ENCODE data around the gene GRWD1. TPM values are rescaled to one million over a fixed set of nuclear protein-coding genes. Genes with fewer than 3 reads are reported as not detected.

Gene GRWD1
- total and polyA plus RNA-seq, 2 of the 4 experiments (the other 2 are of a cell fraction): 22.0 to 22.5 TPM

DNA sequence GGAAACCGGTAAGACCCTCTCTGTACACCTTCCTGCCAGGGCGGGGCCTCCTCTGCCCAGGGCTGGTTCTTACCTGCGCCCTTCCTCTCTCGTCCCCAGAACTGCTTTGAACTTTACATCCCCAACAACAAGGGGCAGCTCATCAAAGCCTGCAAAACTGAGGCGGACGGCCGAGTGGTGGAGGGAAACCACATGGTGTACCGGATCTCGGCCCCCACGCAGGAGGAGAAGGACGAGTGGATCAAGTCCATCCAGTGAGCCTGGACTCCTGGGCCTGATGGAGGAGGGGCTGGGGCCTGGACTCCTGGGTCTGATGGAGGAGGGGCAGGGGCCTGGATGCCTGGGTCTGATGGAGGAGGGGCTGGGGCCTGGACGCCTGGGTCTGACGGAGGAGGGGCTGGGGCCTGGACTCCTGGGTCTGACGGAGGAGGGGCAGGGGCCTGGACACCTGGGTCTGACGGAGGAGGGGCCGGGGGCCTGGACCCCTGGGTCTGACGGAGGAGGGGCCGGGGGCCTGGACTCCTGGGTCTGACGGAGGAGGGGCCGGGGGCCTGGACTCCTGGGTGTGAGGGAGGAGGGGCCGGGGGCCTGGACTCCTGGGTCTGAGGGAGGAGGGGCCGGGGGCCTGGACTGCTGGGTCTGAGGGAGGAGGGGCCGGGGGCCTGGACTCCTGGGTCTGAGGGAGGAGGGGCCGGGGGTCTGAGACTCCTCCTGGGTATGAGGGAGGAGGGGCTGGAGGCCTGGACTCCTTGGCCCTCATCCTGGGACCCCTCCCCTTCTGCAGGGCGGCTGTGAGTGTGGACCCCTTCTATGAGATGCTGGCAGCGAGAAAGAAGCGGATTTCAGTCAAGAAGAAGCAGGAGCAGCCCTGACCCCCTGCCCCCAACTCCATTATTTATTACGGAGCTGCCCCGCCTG is 32.8 kb downstream of the GRWD1 start:
- Histone ChIP-seq H3K36me3 (ENCODE audit: control insufficient read depth, insufficient read depth, low read length) (peaks cover 53% of the 10 kb centered on the region), H3K23ac (ENCODE audit: low read depth, low read length) (no peak overlapping the region), H2BK20ac (ENCODE audit: low read depth, low read length) (no peak overlapping the region), H4K20me1 (ENCODE audit: insufficient read depth, low read length) (peaks cover 36% of the 10 kb centered on the region), H3K18ac (ENCODE audit: low read depth, low read length) (no peak overlapping the region), H3K14ac (replicated peaks; ENCODE audit: low read depth, low read length) (no peak overlapping the region), H3K4me1 (ENCODE audit: control insufficient read depth, insufficient read depth, low read length) (peaks cover 15% of the 10 kb centered on the region), H3K79me1 (ENCODE audit: low read depth in 1 of 2, low read length in 2 of 2) (peaks cover under 1 to 31% of the 10 kb centered on the region in 2 experiments; a peak in 2 of 4 replicates), H2BK15ac (ENCODE audit: low read depth, low read length) (no peak overlapping the region), H3K4ac (ENCODE audit: low read depth, low read length) (no peak overlapping the region), H2BK5ac (ENCODE audit: low read depth, low read length, poor library complexity, severe bottlenecking) (no peak overlapping the region), H3K27ac (ENCODE audit: insufficient read depth, low read length) (no peak overlapping the region), H3K56ac (ENCODE audit: extremely low read depth, insufficient read depth, low read length) (no peak overlapping the region), H2AK5ac (ENCODE audit: low read depth, low read length) (no peak overlapping the region), H2AK9ac (replicated peaks; ENCODE audit: low read depth, low read length, poor library complexity) (no peak overlapping the region), H3K4me2 (ENCODE audit: low read depth, low read length) (no peak overlapping the region), H4K91ac (ENCODE audit: insufficient read depth, low read depth, low read length) (no peak overlapping the region), H3K9ac (ENCODE audit: low read depth, low read length) (no peak overlapping the region), H4K8ac (ENCODE audit: low read depth in 2 of 2, low read length in 2 of 2) (no peak overlapping the region), H2BK120ac (ENCODE audit: low read depth, low read length) (no peak overlapping the region), H3K9me3 (ENCODE audit: control insufficient read depth, insufficient read depth, low read length) (no peaks in the 10 kb centered on the region), H3K9me1 (ENCODE audit: insufficient read depth, low read length) (peaks cover 12% of the 10 kb centered on the region), H3K4me3 (ENCODE audit: insufficient read depth, low read depth, low read length) (no peak overlapping the region), H3K27me3 (ENCODE audit: control insufficient read depth, insufficient read depth, low read length) (no peaks in the 10 kb centered on the region), H2AFZ (replicated peaks; ENCODE audit: low read length, poor library complexity) (no peak overlapping the region), H4K5ac (ENCODE audit: low read depth, low read length) (no peak overlapping the region)
- ChIA-PET CTCF (no interaction called here), POLR2A (ENCODE audit: unreplicated experiment) (no interaction called here)
- no peak for DNase-seq
- WGBS, 2 experiments (ENCODE audit: extremely low coverage in 2 of 2, insufficient read length in 1 of 2): 94% methylated on average over 6 of the region's 29 CpGs; no CpG with 5 or more reads in 1 of the 2 experiments
- BruUV-seq (replicated peaks): no TSS peak
- no peak for ATAC-seq (ENCODE audit: low read depth)
- dilution Hi-C loops (cut with HindIII; ENCODE audit: low sequenced_read_pairs, unreplicated experiment) (no loop called here), intact Hi-C loops (cut with micrococcal nuclease) (no loop called here), in situ Hi-C loops (cut with MboI; ENCODE audit: low sequenced_read_pairs) (no loop called here)
- TF ChIP-seq POLR2A (IDR thresholded peaks at IDR 0.05; ENCODE audit: low read depth, low read length) (no peak), NFE2L2 (IDR thresholded peaks at IDR 0.05; ENCODE audit: low read depth, low read length) (no peak), SMC3 (IDR thresholded peaks at IDR 0.05; ENCODE audit: low read depth, low read length) (no peak), RAD21 (IDR thresholded peaks at IDR 0.05; ENCODE audit: low read length) (no peak), RFX5 (IDR thresholded peaks at IDR 0.05; ENCODE audit: low read depth, low read length) (no peak), CHD1 (IDR thresholded peaks at IDR 0.05; ENCODE audit: low read depth, low read length) (no peak), CEBPB (IDR thresholded peaks at IDR 0.05; ENCODE audit: low read depth, low read length) (no peak), MXI1 (IDR thresholded peaks at IDR 0.05; ENCODE audit: borderline replicate concordance, low read depth, low read length) (no peak), MAFK (IDR thresholded peaks at IDR 0.05; ENCODE audit: low read depth, low read length) (no peak), MAZ (IDR thresholded peaks at IDR 0.05; ENCODE audit: borderline replicate concordance, low read depth, low read length) (no peak), RCOR1 (IDR thresholded peaks at IDR 0.05; ENCODE audit: insufficient replicate concordance, low read length) (no peak), BHLHE40 (IDR thresholded peaks at IDR 0.05; ENCODE audit: low read depth, low read length) (no peak)
- TF ChIP-seq, protein P1, sequence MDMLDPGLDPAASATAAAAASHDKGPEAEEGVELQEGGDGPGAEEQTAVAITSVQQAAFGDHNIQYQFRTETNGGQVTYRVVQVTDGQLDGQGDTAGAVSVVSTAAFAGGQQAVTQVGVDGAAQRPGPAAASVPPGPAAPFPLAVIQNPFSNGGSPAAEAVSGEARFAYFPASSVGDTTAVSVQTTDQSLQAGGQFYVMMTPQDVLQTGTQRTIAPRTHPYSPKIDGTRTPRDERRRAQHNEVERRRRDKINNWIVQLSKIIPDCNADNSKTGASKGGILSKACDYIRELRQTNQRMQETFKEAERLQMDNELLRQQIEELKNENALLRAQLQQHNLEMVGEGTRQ (IDR thresholded peaks at IDR 0.05; ENCODE audit: low read depth, low read length): no peak
- TF ChIP-seq, protein P2, sequence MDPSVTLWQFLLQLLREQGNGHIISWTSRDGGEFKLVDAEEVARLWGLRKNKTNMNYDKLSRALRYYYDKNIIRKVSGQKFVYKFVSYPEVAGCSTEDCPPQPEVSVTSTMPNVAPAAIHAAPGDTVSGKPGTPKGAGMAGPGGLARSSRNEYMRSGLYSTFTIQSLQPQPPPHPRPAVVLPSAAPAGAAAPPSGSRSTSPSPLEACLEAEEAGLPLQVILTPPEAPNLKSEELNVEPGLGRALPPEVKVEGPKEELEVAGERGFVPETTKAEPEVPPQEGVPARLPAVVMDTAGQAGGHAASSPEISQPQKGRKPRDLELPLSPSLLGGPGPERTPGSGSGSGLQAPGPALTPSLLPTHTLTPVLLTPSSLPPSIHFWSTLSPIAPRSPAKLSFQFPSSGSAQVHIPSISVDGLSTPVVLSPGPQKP (IDR thresholded peaks at IDR 0.05; ENCODE audit: borderline replicate concordance, low read depth, low read length): no peak
- TF ChIP-seq, protein P3, sequence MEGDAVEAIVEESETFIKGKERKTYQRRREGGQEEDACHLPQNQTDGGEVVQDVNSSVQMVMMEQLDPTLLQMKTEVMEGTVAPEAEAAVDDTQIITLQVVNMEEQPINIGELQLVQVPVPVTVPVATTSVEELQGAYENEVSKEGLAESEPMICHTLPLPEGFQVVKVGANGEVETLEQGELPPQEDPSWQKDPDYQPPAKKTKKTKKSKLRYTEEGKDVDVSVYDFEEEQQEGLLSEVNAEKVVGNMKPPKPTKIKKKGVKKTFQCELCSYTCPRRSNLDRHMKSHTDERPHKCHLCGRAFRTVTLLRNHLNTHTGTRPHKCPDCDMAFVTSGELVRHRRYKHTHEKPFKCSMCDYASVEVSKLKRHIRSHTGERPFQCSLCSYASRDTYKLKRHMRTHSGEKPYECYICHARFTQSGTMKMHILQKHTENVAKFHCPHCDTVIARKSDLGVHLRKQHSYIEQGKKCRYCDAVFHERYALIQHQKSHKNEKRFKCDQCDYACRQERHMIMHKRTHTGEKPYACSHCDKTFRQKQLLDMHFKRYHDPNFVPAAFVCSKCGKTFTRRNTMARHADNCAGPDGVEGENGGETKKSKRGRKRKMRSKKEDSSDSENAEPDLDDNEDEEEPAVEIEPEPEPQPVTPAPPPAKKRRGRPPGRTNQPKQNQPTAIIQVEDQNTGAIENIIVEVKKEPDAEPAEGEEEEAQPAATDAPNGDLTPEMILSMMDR (conservative IDR thresholded peaks at IDR 0.05; ENCODE audit: low read depth, low read length): no peak
